ENCODE results near the gene MGAT5. TPM values are rescaled to one million over a fixed set of nuclear protein-coding genes. Genes with fewer than 3 reads are reported as not detected.

The MGAT5 gene
- total RNA-seq, 1 experiment from 2014 or later: 52.4 TPM

GRCh38 chr2:134305109-134305491, 51.2 kb downstream of the MGAT5 start:
- no peak for ATAC-seq
- Mint-ChIP-seq H3K36me3 (peaks cover 4% of the 10 kb centered on the region; the same call in 1 of the 2 replicates), H3K4me1 (peaks cover 40% of the 10 kb centered on the region), H3K27ac (no peak overlapping the region), H3K4me3 (no peak overlapping the region), H3K9me3 (peaks cover 12% of the 10 kb centered on the region), H3K27me3 (ENCODE audit: low read depth) (no peaks in the 10 kb centered on the region)
- POLR2A ChIA-PET: no interaction called here
- TF ChIP-seq MLX (CRISPR knock-in tag; IDR thresholded peaks at IDR 0.05) (no peak), EMX1 (CRISPR knock-in tag; IDR thresholded peaks at IDR 0.05) (no peak), ZNF317 (CRISPR knock-in tag; IDR thresholded peaks at IDR 0.05; ENCODE audit: borderline replicate concordance, low read depth) (no peak), ZNF121 (CRISPR knock-in tag; IDR thresholded peaks at IDR 0.05) (no peak), ZNF232 (CRISPR knock-in tag; IDR thresholded peaks at IDR 0.05) (no peak), KAT7 (CRISPR knock-in tag; IDR thresholded peaks at IDR 0.05; ENCODE audit: borderline replicate concordance) (no peak), MYBL2 (CRISPR knock-in tag; IDR thresholded peaks at IDR 0.05) (no peak), ZNF532 (CRISPR knock-in tag; IDR thresholded peaks at IDR 0.05; ENCODE audit: borderline replicate concordance) (no peak), ZSCAN18 (CRISPR knock-in tag; IDR thresholded peaks at IDR 0.05) (no peak), HMGA2 (CRISPR knock-in tag; IDR thresholded peaks at IDR 0.05) (no peak), ZNF512 (CRISPR knock-in tag; IDR thresholded peaks at IDR 0.05; ENCODE audit: borderline replicate concordance) (no peak)
- TF ChIP-seq, protein P1, sequence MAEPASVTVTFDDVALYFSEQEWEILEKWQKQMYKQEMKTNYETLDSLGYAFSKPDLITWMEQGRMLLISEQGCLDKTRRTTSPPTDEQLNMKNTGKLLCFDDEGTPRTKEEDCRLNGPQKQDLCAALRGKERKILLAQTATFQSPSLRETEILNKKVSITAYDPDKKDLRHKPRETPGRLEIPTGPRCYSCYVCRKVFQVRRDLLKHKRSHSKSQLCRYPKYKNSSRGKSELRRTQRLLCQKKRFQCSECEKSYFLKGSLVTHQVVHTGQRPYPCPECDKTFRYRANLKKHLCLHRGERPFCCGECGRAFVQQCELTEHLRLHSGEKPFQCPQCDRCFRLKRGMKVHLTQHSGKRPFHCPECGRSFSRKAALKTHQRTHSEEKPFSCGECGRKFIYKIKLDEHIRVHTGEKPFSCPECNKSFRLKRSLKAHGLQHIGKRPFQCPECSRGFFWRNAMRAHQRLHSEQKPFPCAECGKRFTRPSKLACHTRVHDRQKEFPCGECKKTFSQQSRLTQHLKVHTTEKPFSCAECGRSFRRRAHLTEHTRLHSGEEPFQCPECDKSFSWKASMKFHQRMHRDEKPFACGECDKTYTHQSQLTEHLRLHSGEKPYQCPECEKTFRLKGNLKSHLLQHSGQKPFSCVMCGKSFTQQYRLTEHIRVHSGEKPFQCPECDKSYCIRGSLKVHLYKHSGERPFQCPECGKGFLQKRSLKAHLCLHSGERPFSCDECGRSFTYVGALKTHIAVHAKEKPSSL (CRISPR knock-in tag; conservative IDR thresholded peaks at IDR 0.05): no peak
- TF ChIP-seq, protein P2, sequence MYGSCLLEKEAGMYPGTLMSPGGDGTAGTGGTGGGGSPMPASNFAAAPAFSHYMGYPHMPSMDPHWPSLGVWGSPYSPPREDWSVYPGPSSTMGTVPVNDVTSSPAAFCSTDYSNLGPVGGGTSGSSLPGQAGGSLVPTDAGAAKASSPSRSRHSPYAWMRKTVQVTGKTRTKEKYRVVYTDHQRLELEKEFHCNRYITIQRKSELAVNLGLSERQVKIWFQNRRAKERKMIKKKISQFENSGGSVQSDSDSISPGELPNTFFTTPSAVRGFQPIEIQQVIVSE (CRISPR knock-in tag; IDR thresholded peaks at IDR 0.05; ENCODE audit: borderline replicate concordance): no peak
- no peak for DNase-seq (ENCODE audit: low spot score)
- CTCF ChIA-PET: no interaction called here

DNA sequence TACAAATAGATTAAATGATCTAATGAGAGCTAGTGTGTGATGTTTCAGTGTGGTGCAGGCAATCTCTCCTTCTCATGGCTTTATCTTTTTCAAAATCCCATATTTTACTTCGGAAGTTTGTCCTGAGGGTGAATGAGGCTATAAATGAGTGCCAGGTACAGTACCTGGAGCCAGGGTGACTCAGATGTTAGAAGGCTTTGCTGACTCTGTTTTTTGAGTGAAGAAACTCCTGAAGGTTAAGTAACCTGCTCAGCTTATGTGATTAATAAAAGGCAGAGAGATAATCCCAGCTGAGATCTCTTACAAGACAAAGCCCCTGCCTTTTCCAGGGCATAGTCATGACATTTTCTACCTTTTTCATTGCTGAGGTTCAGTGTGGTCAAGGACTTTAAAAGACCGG, 52.6 kb downstream of the MGAT5 start:
- Mint-ChIP-seq H3K27ac (peak overlapping the region; percentile 25; the same call in 1 of the 2 replicates), H3K36me3 (peaks cover 4% of the 10 kb centered on the region; the same call in 1 of the 2 replicates), H3K4me3 (no peak overlapping the region), H3K27me3 (ENCODE audit: low read depth) (no peaks in the 10 kb centered on the region), H3K4me1 (peaks cover 40% of the 10 kb centered on the region), H3K9me3 (peaks cover 12% of the 10 kb centered on the region)
- DNase-seq (ENCODE audit: low spot score) (no peak), ATAC-seq (no peak)
- POLR2A ChIA-PET: no interaction called here
- CTCF ChIA-PET: no interaction called here
- TF ChIP-seq NR3C1 (CRISPR knock-in tag; conservative IDR thresholded peaks at IDR 0.05; ENCODE audit: low read depth): no peak
- TF ChIP-seq, protein P3, sequence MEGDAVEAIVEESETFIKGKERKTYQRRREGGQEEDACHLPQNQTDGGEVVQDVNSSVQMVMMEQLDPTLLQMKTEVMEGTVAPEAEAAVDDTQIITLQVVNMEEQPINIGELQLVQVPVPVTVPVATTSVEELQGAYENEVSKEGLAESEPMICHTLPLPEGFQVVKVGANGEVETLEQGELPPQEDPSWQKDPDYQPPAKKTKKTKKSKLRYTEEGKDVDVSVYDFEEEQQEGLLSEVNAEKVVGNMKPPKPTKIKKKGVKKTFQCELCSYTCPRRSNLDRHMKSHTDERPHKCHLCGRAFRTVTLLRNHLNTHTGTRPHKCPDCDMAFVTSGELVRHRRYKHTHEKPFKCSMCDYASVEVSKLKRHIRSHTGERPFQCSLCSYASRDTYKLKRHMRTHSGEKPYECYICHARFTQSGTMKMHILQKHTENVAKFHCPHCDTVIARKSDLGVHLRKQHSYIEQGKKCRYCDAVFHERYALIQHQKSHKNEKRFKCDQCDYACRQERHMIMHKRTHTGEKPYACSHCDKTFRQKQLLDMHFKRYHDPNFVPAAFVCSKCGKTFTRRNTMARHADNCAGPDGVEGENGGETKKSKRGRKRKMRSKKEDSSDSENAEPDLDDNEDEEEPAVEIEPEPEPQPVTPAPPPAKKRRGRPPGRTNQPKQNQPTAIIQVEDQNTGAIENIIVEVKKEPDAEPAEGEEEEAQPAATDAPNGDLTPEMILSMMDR (IDR thresholded peaks at IDR 0.05): no peak
- TF ChIP-seq AFF4 (CRISPR knock-in tag; IDR thresholded peaks at IDR 0.05; ENCODE audit: borderline replicate concordance): no peak
